HG03039 (cell line): Measurements from ENCODE around the gene ARHGEF18.
"Not testable (repeated sequence)": the region's sequence is repeated elsewhere in the genome, so short reads cannot be mapped to it uniquely, and the experiment has no call there.

Experiments
- ATAC-seq: cut with Tn5 transposase; IDR thresholded peaks from one replicate; pipeline ENCODE4 v1.9.1; 2021; ENCODE audit warnings: mild to moderate bottlenecking, moderate library complexity; ENCODE audit not compliant: unreplicated experiment

The ARHGEF18 gene

GRCh38 chr19:7348587-7349230, at the start of gene ARHGEF18:
Gene ARHGEF18, plus strand, starts transcription at chr19:7348937. Its CDS starts 13,954 bp downstream, at chr19:7362891.
- ATAC-seq = no peak

- ATAC-seq = no peak
Measured at GRCh38 chr19:7301525-7301924, 47.2 kb upstream of the ARHGEF18 start.

- ATAC-seq = no peak
Measured at GRCh38 chr19:7303470-7303869, 45.3 kb upstream of the ARHGEF18 start.

- ATAC-seq = no peak
Measured at GRCh38 chr19:7304200-7304599, 44.5 kb upstream of the ARHGEF18 start.

GRCh38 chr19:7307590-7308218, 41.0 kb upstream of the ARHGEF18 start:
- ATAC-seq = no peak

- ATAC-seq = not testable (repeated sequence)
Measured at GRCh38 chr19:7308327-7308726, 40.4 kb upstream of the ARHGEF18 start.

GRCh38 chr19:7311911-7312310, 36.8 kb upstream of the ARHGEF18 start:
- no peak for ATAC-seq

- no peak for ATAC-seq
Measured at GRCh38 chr19:7312816-7313215, 35.9 kb upstream of the ARHGEF18 start.

GRCh38 chr19:7318176-7318575, 30.6 kb upstream of the ARHGEF18 start:
- no peak for ATAC-seq

- no peak for ATAC-seq
Measured at GRCh38 chr19:7326105-7326877, 22.4 kb upstream of the ARHGEF18 start.

GRCh38 chr19:7327802-7328201, 20.9 kb upstream of the ARHGEF18 start:
- no peak for ATAC-seq

- no peak for ATAC-seq
Measured at GRCh38 chr19:7328647-7329046, 20.1 kb upstream of the ARHGEF18 start.

GRCh38 chr19:7331446-7331845, 17.3 kb upstream of the ARHGEF18 start:
- ATAC-seq = no peak

GRCh38 chr19:7333198-7334118, 15.3 kb upstream of the ARHGEF18 start:
- no peak for ATAC-seq

GRCh38 chr19:7336321-7336973, 12.3 kb upstream of the ARHGEF18 start:
- ATAC-seq = no peak

- ATAC-seq = peak; percentile 54
Measured at GRCh38 chr19:7337380-7338194, 11.2 kb upstream of the ARHGEF18 start.

- no peak for ATAC-seq
Measured at GRCh38 chr19:7340959-7341837, 7.5 kb upstream of the ARHGEF18 start.

GRCh38 chr19:7342143-7342542, 6.6 kb upstream of the ARHGEF18 start:
- ATAC-seq = no peak
